ENCODE results near the gene STX2.

The STX2 gene

DNA sequence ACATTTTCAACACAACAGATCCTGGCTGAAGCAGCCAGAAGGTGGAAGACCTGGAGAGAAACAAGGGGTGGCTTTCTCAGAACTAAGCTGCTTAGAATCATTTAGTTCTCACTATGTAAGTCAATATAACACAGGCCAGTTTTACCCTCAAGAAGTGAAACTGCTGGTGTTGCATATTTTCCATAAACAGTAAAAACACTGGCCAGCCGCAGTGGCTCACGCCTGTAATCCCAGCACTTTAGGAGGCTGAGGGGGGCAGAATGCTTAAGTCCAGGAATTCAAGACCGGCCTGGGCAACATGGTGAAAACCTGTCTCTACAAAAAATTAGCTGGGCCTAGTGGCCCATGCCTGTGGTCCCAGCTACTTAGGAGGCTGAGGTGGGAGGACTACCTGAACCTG lies 11.6 kb downstream of the STX2 start:
- H3K79me2 ChIP-seq (ENCODE audit: insufficient read depth, low read length), result 0 out of 2 replicates have a peak, but pooled peaks cover 10% of the 10 kb centered on the region

DNA sequence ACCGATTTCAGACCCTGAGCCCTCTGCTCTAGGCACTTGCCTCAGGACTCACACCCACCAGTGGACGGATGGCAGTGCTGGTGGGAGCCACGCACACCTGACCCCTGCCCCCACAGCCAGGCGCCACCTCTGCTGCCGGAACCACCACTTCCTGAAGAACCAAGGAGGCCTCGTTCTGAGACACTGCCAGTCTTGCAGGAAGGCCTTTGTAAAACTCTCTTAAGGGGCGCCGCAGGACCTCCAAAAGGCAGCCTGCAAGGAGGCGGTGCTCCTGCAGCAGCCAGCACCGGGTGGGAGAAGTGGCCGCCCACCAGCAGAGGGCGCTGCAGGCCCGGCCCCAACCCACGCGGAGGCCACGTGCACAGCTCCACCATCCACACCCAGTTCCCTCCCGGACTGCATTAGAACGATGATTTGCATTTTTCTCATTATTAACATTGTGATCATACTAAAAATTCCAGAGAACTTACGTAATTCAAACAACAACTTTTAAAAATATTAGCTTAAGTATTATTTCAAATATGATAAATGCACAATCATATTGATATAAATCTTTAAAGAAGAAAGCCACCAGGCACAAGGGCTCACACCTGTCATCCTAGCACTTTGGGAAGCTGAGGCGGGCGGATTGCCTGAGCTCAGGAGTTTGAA lies 12.8 kb downstream of the STX2 start:
- Histone ChIP-seq H4K20me1 (ENCODE audit: low read depth, low read length) (no peaks in the 10 kb centered on the region), H3K9me2 (replicated peaks; ENCODE audit: insufficient read depth, low read length) (no peaks in the 10 kb centered on the region), H3K36me3 (ENCODE audit: low read length) (no peaks in the 10 kb centered on the region), H3K9me3 (ENCODE audit: insufficient read depth, low read length) (no peaks in the 10 kb centered on the region), H3K79me2 (ENCODE audit: insufficient read depth, low read length) (0 out of 2 replicates have a peak, but pooled peaks cover 10% of the 10 kb centered on the region), H3F3A (ENCODE audit: insufficient read depth) (no peaks in the 10 kb centered on the region), H3K27me3 (ENCODE audit: low read length) (no peaks in the 10 kb centered on the region), H3K27ac (ENCODE audit: low read depth, low read length) (no peak overlapping the region), H2AFZ (ENCODE audit: low read depth, low read length, severe bottlenecking) (no peak overlapping the region), H3K4me3 (ENCODE audit: insufficient read depth, low read length, poor library complexity, severe bottlenecking) (no peak overlapping the region), H3K4me2 (ENCODE audit: low read depth, low read length, poor library complexity, severe bottlenecking) (no peak overlapping the region), H3K9ac (ENCODE audit: low read length) (no peak overlapping the region)
- TF ChIP-seq, protein P1, sequence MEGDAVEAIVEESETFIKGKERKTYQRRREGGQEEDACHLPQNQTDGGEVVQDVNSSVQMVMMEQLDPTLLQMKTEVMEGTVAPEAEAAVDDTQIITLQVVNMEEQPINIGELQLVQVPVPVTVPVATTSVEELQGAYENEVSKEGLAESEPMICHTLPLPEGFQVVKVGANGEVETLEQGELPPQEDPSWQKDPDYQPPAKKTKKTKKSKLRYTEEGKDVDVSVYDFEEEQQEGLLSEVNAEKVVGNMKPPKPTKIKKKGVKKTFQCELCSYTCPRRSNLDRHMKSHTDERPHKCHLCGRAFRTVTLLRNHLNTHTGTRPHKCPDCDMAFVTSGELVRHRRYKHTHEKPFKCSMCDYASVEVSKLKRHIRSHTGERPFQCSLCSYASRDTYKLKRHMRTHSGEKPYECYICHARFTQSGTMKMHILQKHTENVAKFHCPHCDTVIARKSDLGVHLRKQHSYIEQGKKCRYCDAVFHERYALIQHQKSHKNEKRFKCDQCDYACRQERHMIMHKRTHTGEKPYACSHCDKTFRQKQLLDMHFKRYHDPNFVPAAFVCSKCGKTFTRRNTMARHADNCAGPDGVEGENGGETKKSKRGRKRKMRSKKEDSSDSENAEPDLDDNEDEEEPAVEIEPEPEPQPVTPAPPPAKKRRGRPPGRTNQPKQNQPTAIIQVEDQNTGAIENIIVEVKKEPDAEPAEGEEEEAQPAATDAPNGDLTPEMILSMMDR (IDR thresholded peaks at IDR 0.05; ENCODE audit: insufficient read depth, low read length, poor library complexity, severe bottlenecking), result peak; percentile 80
- no peak for TF ChIP-seq EZH2phosphoT487 (conservative IDR thresholded peaks at IDR 0.05; ENCODE audit: low read length)

More for the DNA sequence above, 11.6 kb downstream of the STX2 start:
- H2AFZ ChIP-seq (ENCODE audit: low read depth, low read length, severe bottlenecking), result no peak overlapping the region
- no peak overlapping the region for H3K4me2 ChIP-seq (ENCODE audit: low read depth, low read length, poor library complexity, severe bottlenecking)
- no peak overlapping the region for H3K9ac ChIP-seq (ENCODE audit: low read length)
- no peaks in the 10 kb centered on the region for H3K27me3 ChIP-seq (ENCODE audit: low read length)
- H3K4me3 ChIP-seq (ENCODE audit: insufficient read depth, low read length, poor library complexity, severe bottlenecking), result no peak overlapping the region
- H3K9me2 ChIP-seq (replicated peaks; ENCODE audit: insufficient read depth, low read length), result no peaks in the 10 kb centered on the region
- no peaks in the 10 kb centered on the region for H4K20me1 ChIP-seq (ENCODE audit: low read depth, low read length)
- H3K36me3 ChIP-seq (ENCODE audit: low read length), result no peaks in the 10 kb centered on the region
- TF ChIP-seq EZH2phosphoT487 (conservative IDR thresholded peaks at IDR 0.05; ENCODE audit: low read length), result no peak
- TF ChIP-seq, protein P1 (IDR thresholded peaks at IDR 0.05; ENCODE audit: insufficient read depth, low read length, poor library complexity, severe bottlenecking), result no peak
- H3K9me3 ChIP-seq (ENCODE audit: insufficient read depth, low read length), result no peaks in the 10 kb centered on the region
- H3K27ac ChIP-seq (ENCODE audit: low read depth, low read length), result no peak overlapping the region
- H3F3A ChIP-seq (ENCODE audit: insufficient read depth), result no peaks in the 10 kb centered on the region

DNA sequence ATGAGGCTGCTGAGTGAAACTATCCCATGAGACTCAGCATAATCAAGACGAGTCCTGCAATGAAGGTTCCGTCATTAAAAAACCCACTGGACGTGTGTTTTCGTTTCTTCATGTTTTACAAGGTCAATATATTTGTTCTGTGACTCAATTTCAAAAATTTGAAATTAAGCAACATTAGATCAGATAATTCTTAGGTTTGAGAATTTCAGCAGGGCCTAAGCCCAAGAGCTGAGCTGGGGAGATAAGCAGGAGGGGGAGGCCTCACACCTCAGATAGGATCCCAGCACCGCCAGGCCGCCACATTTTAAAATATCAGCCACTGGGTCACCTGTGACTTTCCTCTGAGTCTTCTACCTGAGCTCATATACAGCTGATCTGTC lies 13.3 kb downstream of the STX2 start:
- no peak overlapping the region for H3K4me3 ChIP-seq (ENCODE audit: insufficient read depth, low read length, poor library complexity, severe bottlenecking)
- no peaks in the 10 kb centered on the region for H3K9me3 ChIP-seq (ENCODE audit: insufficient read depth, low read length)
- no peaks in the 10 kb centered on the region for H3K9me2 ChIP-seq (replicated peaks; ENCODE audit: insufficient read depth, low read length)
- 0 out of 2 replicates have a peak, but pooled peaks cover 6% of the 10 kb centered on the region for H3K79me2 ChIP-seq (ENCODE audit: insufficient read depth, low read length)
- H3K36me3 ChIP-seq (ENCODE audit: low read length), result no peaks in the 10 kb centered on the region
- H3K9ac ChIP-seq (ENCODE audit: low read length), result no peak overlapping the region
- TF ChIP-seq, protein P1 (IDR thresholded peaks at IDR 0.05; ENCODE audit: insufficient read depth, low read length, poor library complexity, severe bottlenecking), result no peak
- no peak for TF ChIP-seq EZH2phosphoT487 (conservative IDR thresholded peaks at IDR 0.05; ENCODE audit: low read length)
- no peaks in the 10 kb centered on the region for H4K20me1 ChIP-seq (ENCODE audit: low read depth, low read length)
- H2AFZ ChIP-seq (ENCODE audit: low read depth, low read length, severe bottlenecking), result no peak overlapping the region
- H3K27me3 ChIP-seq (ENCODE audit: low read length), result no peaks in the 10 kb centered on the region
- H3K4me2 ChIP-seq (ENCODE audit: low read depth, low read length, poor library complexity, severe bottlenecking), result no peak overlapping the region
- H3F3A ChIP-seq (ENCODE audit: insufficient read depth), result no peaks in the 10 kb centered on the region
- no peak overlapping the region for H3K27ac ChIP-seq (ENCODE audit: low read depth, low read length)

All from SU-DHL-6 (cell line).